Activated CD4-positive, alpha-beta memory T cell treated with anti-CD3 and anti-CD28 coated beads for 36 hours (primary cell): Measurements from ENCODE around the gene RRBP1. TPM values are rescaled to one million over a fixed set of nuclear protein-coding genes. Genes with fewer than 3 reads are reported as not detected.

ENCODE experiments used
- CTCF ChIA-PET: fragments of 350-600 bp; sonication (Branson Sonifier 250); formaldehyde crosslinking; loops from one replicate; lab custom pipeline; 2021; ENCODE audit warnings: antibody characterized with exemption, inconsistent platforms; lab: Charles Lee
- POLR2A ChIA-PET: fragments of 350-600 bp; sonication (Branson Sonifier 250); formaldehyde crosslinking; loops from one replicate; lab custom pipeline; 2021; ENCODE audit warnings: antibody characterized with exemption; lab: Charles Lee
- DNase-seq: peaks from one replicate; pipeline ENCODE4 v3.0.0-alpha.2; 2020
- H3K27ac Mint-ChIP-seq: one replicate; pipeline ENCODE4 v1.8.0; 2021; ENCODE audit warnings: mixed read lengths
- H3K27me3 Mint-ChIP-seq: one replicate; pipeline ENCODE4 v1.8.0; 2021; ENCODE audit warnings: mixed read lengths
- H3K36me3 Mint-ChIP-seq: one replicate; pipeline ENCODE4 v1.8.0; 2021; ENCODE audit warnings: mixed read lengths
- H3K4me1 Mint-ChIP-seq: one replicate; pipeline ENCODE4 v1.8.0; 2021; ENCODE audit warnings: low read depth, mixed read lengths
- H3K4me3 Mint-ChIP-seq: one replicate; pipeline ENCODE4 v1.8.0; 2021; ENCODE audit warnings: mild to moderate bottlenecking, mixed read lengths
- H3K9me3 Mint-ChIP-seq: one replicate; pipeline ENCODE4 v1.8.0; 2021; ENCODE audit warnings: mixed read lengths
- intact Hi-C: fragments of 100-400 bp; cut with micrococcal nuclease; formaldehyde crosslinking; loops from one replicate; pipeline ENCODE4 v1.15.1; 2023
- total RNA-seq, 2 experiments: library from RNA; stranded (reverse); gene quantifications; one replicate each; pipeline ENCODE4 v1.2.3, GENCODE V29; 2021

Gene RRBP1
- total RNA-seq, 2 experiments from 2014 or later, result 29.6 to 32.0 TPM

DNA sequence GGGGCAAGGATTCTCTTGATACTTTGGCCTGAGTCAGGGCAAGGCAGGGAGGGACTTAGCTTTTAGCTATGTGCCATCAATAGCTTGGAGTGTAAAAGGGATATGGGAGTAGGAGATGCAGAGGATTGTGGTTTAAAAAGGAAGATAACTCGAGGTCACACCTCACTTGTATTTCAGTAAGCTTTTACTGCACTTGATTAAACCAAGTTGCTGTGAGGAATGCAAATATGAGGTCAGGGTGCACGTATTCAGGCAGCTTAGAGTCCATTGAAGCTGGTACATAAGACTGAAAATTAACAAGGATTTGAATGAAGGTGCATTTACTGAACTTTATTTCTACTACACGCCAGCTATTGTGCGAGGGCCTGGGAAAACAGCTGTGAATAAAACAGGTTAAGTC is 80.1 kb downstream of the RRBP1 start:
- peaks cover 14% of the 10 kb centered on the region for H3K36me3 Mint-ChIP-seq
- H3K4me3 Mint-ChIP-seq, result no peak overlapping the region
- intact Hi-C loops, result no loop called here
- H3K27ac Mint-ChIP-seq, result no peak overlapping the region
- POLR2A ChIA-PET, result no interaction called here
- CTCF ChIA-PET, result interaction anchor here (1.0 kb wide), 1 partner anchor 65 kb away, joined by 4 read pairs; no protein-coding TSS in a partner anchor
- H3K4me1 Mint-ChIP-seq, result peaks cover 11% of the 10 kb centered on the region
- H3K9me3 Mint-ChIP-seq, result no peaks in the 10 kb centered on the region
- no peaks in the 10 kb centered on the region for H3K27me3 Mint-ChIP-seq
- no peak for DNase-seq

DNA sequence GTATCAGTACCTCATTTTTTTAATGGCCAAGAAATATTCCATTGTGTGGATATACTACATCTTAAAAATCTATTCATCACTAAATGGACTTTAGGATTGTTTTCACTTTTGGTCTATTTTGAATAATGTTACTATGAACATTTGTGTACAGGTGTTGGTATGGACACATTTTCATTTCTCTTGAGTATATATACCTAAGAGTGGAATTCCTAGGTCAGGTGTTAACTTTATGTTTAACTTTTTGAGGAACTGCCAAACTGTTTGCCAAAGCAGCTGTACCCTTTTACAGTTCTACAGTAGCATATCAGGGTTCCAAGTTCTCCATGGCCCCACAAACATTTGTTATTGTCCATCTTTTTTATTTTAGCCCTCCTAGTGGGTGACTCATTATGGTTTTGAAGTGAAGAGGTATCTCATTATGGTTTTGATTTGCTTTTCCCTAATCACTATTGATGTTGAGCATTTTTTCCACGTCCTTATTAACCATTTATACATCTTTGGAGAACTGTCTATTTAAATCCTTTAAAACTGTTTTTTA is 84.0 kb downstream of the RRBP1 start:
- no peaks in the 10 kb centered on the region for H3K9me3 Mint-ChIP-seq
- H3K27ac Mint-ChIP-seq, result no peak overlapping the region
- H3K27me3 Mint-ChIP-seq, result no peaks in the 10 kb centered on the region
- no peak overlapping the region for H3K4me3 Mint-ChIP-seq
- H3K36me3 Mint-ChIP-seq, result peaks cover 8% of the 10 kb centered on the region
- DNase-seq, result no peak
- H3K4me1 Mint-ChIP-seq, result peaks cover 33% of the 10 kb centered on the region
- POLR2A ChIA-PET, result no interaction called here
- intact Hi-C loops, result no loop called here
- CTCF ChIA-PET, result no interaction called here

DNA sequence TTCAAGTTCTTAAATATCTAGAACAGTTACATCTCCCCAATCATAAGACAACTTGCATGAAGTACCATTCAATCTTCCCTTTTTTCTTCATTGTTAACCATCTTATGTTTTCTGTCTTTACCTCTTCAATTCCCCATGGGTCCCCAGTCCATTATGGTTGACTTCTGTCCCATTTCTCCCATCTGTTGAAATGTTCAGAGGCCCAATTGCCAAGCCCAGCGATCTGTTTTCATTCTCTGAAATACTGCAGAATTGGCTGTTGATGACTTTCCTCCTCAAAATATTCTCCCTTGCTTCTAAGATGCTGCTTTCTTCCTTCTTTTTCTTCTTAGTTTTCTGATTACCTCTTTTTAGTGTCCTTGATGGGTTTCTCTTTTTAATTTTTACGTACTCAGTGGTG is 86.2 kb downstream of the RRBP1 start:
- Mint-ChIP-seq H3K9me3 (no peaks in the 10 kb centered on the region), H3K4me1 (peaks cover 35% of the 10 kb centered on the region), H3K27ac (no peak overlapping the region), H3K27me3 (no peaks in the 10 kb centered on the region), H3K36me3 (peaks cover 6% of the 10 kb centered on the region), H3K4me3 (no peak overlapping the region)
- POLR2A ChIA-PET, result no interaction called here
- CTCF ChIA-PET, result no interaction called here
- intact Hi-C loops, result no loop called here
- DNase-seq, result no peak

DNA sequence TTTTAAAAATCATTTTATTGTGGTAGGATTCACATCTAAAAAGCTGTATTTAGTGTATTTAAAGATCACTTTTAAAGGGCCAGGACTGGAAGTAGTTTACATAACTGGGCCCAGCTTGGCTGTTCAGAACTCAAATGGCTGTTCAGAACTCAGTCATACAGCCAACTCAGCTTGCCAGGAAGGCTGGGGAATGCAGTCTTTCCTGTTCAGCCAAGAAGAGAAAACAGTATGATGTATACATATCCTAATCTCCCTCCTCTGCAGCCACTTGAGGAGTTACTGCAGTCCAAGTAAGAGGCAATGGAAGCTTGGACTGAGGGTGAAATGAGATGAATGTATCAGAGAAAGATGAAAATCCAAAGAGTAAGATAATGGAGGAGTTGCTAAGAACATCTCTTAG is 87.6 kb downstream of the RRBP1 start:
- POLR2A ChIA-PET, result interaction anchor here (0.6 kb wide), 1 partner anchor 13 kb away, joined by 3 read pairs; no protein-coding TSS in a partner anchor
- no peak overlapping the region for H3K4me3 Mint-ChIP-seq
- no peaks in the 10 kb centered on the region for H3K9me3 Mint-ChIP-seq
- peaks cover 39% of the 10 kb centered on the region for H3K4me1 Mint-ChIP-seq
- no peak overlapping the region for H3K27ac Mint-ChIP-seq
- H3K27me3 Mint-ChIP-seq, result no peaks in the 10 kb centered on the region
- H3K36me3 Mint-ChIP-seq, result peaks cover 3% of the 10 kb centered on the region
- intact Hi-C loops, result no loop called here
- DNase-seq, result no peak
- CTCF ChIA-PET, result interaction anchor here (0.9 to 1.8 kb wide), 3 partner anchors 24 to 89 kb away, joined by 3 to 4 read pairs (median 3); partner anchors contain the start of gene DSTN

DNA sequence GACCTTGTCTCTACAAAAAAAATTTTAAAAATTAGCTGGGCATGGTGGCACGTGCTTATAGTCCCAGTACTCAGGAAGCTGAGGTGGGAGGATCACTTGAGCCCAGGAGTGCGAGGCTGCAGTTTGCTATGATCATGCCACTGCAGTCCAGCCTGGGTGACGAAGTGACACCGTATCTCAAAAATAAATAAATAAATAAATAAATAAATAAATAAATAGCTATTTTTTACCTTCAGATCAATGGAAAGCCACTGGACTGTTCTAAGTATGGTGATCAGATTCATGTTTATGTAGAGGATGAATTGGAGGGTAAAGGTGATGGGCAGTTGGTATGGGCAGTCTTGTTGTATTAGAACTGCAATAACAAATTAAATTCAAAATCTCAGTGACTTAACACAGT is 88.1 kb downstream of the RRBP1 start:
- ChIA-PET CTCF (interaction anchor here (0.9 to 1.8 kb wide), 3 partner anchors 24 to 89 kb away, joined by 3 to 4 read pairs (median 3); partner anchors contain the start of gene DSTN), POLR2A (no interaction called here)
- peaks cover 39% of the 10 kb centered on the region for H3K4me1 Mint-ChIP-seq
- intact Hi-C loops, result no loop called here
- no peak for DNase-seq
- no peaks in the 10 kb centered on the region for H3K9me3 Mint-ChIP-seq
- H3K36me3 Mint-ChIP-seq, result peaks cover 3% of the 10 kb centered on the region
- no peaks in the 10 kb centered on the region for H3K27me3 Mint-ChIP-seq
- H3K4me3 Mint-ChIP-seq, result no peak overlapping the region
- H3K27ac Mint-ChIP-seq, result no peak overlapping the region

DNA sequence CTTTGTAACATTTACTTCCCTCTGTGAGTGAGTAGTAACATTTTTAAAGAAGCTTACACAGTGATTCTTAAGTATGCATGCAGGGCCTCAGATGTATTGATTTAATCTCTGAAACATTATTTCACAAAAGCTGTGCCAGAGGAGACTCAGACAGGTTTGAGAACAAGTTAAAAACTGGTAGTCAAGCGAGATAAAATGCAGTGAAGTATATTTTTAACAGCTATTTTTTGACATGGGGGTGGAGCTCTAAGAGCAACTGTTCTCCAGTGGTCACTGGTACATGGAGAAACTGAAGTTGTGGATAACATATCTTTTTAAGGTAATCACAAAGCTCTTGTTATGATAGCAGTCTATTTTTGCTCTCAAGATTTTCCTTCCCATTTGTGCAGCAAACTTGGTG is 91.8 kb downstream of the RRBP1 start:
- no peak for DNase-seq
- no peak overlapping the region for H3K4me3 Mint-ChIP-seq
- intact Hi-C loops, result no loop called here
- H3K4me1 Mint-ChIP-seq, result peaks cover 31% of the 10 kb centered on the region
- ChIA-PET POLR2A (no interaction called here), CTCF (interaction anchor here (0.8 to 1.4 kb wide), 2 partner anchors 13 to 59 kb away, joined by 3 read pairs; partner anchors contain the start of gene BFSP1)
- H3K9me3 Mint-ChIP-seq, result no peaks in the 10 kb centered on the region
- no peaks in the 10 kb centered on the region for H3K27me3 Mint-ChIP-seq
- H3K36me3 Mint-ChIP-seq, result peaks cover 10% of the 10 kb centered on the region
- H3K27ac Mint-ChIP-seq, result no peak overlapping the region

DNA sequence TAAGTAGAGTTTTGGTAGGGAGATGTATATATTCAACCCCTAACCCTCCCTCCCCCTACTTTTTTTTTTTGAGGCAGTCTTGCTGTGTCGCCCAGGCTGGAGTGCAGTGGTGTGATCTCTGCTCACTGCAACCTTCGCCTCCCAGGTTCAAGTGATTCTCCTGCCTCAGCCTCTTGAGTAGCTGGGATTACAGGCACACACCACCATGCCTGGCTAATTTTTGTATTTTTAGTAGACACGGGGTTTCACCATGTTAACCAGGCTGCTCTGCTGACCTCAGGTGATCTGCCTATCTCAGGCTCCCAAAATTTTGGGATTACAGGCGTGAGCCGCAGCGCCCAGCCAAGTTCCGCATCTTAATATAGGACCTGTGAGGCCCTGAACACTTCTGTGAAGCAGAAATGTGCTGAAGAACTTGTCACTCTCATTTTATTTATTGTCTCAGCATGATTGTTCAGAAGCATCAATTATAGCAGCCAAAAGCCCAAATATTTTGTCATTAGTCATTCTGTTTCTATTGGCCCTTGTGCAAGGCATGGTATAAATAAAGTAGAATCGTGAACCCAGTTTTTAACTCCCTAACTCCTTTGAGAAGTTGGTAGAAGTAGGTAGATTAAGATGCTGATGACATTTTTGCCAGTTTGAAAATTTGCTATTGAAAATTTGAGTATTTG is 92.7 kb downstream of the RRBP1 start:
- POLR2A ChIA-PET, result no interaction called here
- CTCF ChIA-PET, result interaction anchor here (0.8 to 1.4 kb wide), 2 partner anchors 12 to 58 kb away, joined by 3 read pairs; partner anchors contain the start of gene BFSP1
- no peak for DNase-seq
- Mint-ChIP-seq H3K27me3 (no peaks in the 10 kb centered on the region), H3K36me3 (peaks cover 10% of the 10 kb centered on the region), H3K9me3 (no peaks in the 10 kb centered on the region), H3K4me3 (no peak overlapping the region), H3K27ac (no peak overlapping the region), H3K4me1 (peaks cover 32% of the 10 kb centered on the region)
- intact Hi-C loops, result no loop called here

DNA sequence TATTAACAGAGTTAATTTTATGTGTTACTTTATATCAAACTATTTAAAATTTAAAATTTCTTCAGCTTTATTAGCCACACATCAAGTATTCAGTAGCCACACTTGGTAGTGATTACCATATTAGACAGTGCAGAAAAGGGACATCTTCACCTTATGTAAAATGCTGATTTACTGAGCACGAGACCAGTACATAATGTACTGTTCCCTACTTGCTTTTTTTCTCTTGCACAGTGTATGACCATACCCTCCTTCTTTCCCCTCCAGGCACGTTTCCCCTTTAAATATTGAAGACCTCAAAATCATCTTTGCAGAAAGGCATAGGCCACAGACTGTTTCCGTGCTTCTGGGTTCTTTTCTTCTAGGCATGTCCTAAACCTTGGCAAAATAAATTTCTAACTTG is 94.2 kb downstream of the RRBP1 start:
- ChIA-PET POLR2A (no interaction called here), CTCF (interaction anchor here (1.1 kb wide), 1 partner anchor 51 kb away, joined by 3 read pairs; no protein-coding TSS in a partner anchor)
- DNase-seq, result no peak
- H3K9me3 Mint-ChIP-seq, result no peaks in the 10 kb centered on the region
- H3K4me3 Mint-ChIP-seq, result no peak overlapping the region
- H3K27me3 Mint-ChIP-seq, result no peaks in the 10 kb centered on the region
- intact Hi-C loops, result no loop called here
- H3K27ac Mint-ChIP-seq, result no peak overlapping the region
- H3K36me3 Mint-ChIP-seq, result peaks cover 10% of the 10 kb centered on the region
- H3K4me1 Mint-ChIP-seq, result peaks cover 27% of the 10 kb centered on the region

DNA sequence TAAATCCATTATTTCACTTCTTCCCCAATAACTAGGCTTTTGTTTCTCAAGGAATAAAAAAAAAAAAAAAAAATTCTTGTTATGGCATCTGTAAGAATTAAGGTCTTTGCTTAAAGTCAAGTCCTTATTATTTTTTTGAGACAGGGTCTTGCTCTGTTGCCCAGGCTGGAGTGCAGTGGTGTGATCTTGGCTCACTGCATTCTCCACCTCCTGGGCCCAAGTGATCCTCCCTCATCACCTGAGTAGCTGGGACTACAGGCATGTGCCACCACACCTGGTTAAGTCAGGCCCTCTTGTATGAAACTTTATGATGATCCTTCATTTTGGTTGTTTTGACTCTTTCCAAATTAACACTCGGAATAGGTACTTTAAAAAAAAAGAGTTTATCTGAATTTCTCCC is 94.9 kb downstream of the RRBP1 start:
- intact Hi-C loops, result no loop called here
- Mint-ChIP-seq H3K27ac (no peak overlapping the region), H3K27me3 (no peaks in the 10 kb centered on the region), H3K4me3 (no peak overlapping the region), H3K9me3 (no peaks in the 10 kb centered on the region), H3K4me1 (peaks cover 27% of the 10 kb centered on the region), H3K36me3 (peaks cover 10% of the 10 kb centered on the region)
- POLR2A ChIA-PET, result no interaction called here
- no peak for DNase-seq
- CTCF ChIA-PET, result interaction anchor here (1.1 kb wide), 1 partner anchor 51 kb away, joined by 3 read pairs; no protein-coding TSS in a partner anchor

DNA sequence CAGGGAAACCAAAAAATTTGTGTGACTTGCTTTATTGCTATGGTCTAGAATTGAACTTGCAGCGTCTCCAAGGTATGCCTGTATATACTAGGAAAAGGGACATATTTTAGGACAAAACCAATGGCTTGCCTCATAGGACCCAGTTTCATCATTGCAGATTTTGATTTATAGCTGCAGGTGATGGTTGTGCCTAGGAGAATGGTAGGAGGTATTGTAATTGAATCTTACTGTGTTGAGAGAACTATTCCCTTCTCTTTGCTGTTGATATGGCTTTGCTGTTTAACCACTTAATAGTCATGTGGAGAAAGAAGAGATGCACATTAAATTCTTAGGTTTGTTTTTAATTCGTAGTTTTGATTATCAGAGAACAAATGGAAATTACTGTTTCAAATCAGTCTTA is 95.8 kb downstream of the RRBP1 start:
- Mint-ChIP-seq H3K27me3 (no peaks in the 10 kb centered on the region), H3K4me1 (peaks cover 23% of the 10 kb centered on the region), H3K36me3 (peaks cover 7% of the 10 kb centered on the region), H3K9me3 (no peaks in the 10 kb centered on the region), H3K27ac (no peak overlapping the region), H3K4me3 (no peak overlapping the region)
- intact Hi-C loops, result no loop called here
- no peak for DNase-seq
- ChIA-PET POLR2A (interaction anchor here (0.7 kb wide), 1 partner anchor 75 kb away, joined by 4 read pairs; no protein-coding TSS in a partner anchor), CTCF (interaction anchor here (2.6 kb wide), 1 partner anchor 16 kb away, joined by 8 read pairs; the partner anchor contains the start of gene DSTN)

DNA sequence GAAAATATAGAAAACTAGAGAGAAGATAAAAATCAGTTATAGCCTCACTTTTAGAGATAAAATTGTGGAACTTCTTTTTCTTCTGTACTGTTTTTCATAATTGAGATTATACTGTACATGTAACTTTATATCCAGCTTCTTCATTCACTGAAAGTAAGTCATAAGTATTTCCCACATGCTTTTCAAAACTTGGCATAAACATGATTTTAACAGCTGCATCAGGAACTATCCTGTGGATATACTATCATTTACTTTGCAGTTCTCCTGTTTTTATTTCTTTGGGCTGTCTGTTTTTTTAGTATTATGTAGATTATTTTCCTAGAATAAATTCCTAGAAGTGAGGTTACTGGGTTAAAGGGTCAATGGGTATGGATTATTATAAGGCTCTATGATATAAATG is 97.4 kb downstream of the RRBP1 start:
- Mint-ChIP-seq H3K36me3 (peaks cover 7% of the 10 kb centered on the region), H3K27me3 (no peaks in the 10 kb centered on the region), H3K4me1 (peaks cover 27% of the 10 kb centered on the region), H3K4me3 (no peak overlapping the region), H3K9me3 (no peaks in the 10 kb centered on the region), H3K27ac (no peak overlapping the region)
- intact Hi-C loops, result loop anchor here (2.0 kb wide), 1 partner anchor 14 kb away; the partner anchor contains the start of gene DSTN
- ChIA-PET POLR2A (no interaction called here), CTCF (interaction anchor here (2.6 kb wide), 1 partner anchor 14 kb away, joined by 8 read pairs; the partner anchor contains the start of gene DSTN)
- no peak for DNase-seq

DNA sequence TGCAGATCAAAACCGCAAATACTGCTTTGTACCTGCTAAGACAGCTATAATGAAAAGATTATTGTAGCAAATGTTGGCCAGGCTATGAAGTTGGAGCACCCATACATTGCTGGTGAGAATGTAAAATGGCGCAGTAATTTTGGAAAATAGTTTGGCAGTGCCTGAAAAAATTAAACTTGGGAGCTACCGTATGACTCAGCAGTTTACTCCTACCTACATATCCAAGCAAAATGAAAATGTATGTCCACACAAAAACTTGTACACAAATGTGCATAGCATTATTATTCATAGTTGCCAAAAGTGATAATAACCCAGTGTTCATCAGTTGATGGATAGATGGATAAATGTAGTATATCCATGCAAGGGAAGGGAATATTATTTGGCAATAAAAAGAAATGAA is 98.9 kb downstream of the RRBP1 start:
- peaks cover 6% of the 10 kb centered on the region for H3K36me3 Mint-ChIP-seq
- DNase-seq, result no peak
- H3K4me1 Mint-ChIP-seq, result peaks cover 33% of the 10 kb centered on the region
- no peaks in the 10 kb centered on the region for H3K27me3 Mint-ChIP-seq
- CTCF ChIA-PET, result interaction anchor here (1.0 to 1.2 kb wide), 2 partner anchors 12 to 46 kb away, joined by 3 to 4 read pairs; no protein-coding TSS in a partner anchor
- POLR2A ChIA-PET, result no interaction called here
- no peak overlapping the region for H3K4me3 Mint-ChIP-seq
- H3K27ac Mint-ChIP-seq, result no peak overlapping the region
- H3K9me3 Mint-ChIP-seq, result no peaks in the 10 kb centered on the region
- intact Hi-C loops, result no loop called here
